Fibroblast of skin of left quadriceps (primary cell): ENCODE results near the gene KL.
A peak's percentile ranks its signal among the peaks of the same experiment; 100 is the strongest.

Experiments used
- DNase-seq, 2 experiments: peaks; one replicate each; pipeline ENCODE4 v3.0.0-alpha.2; 2013; ENCODE audit warnings: low read depth in 2 of 2

KL gene

GRCh38 chr13:33080972-33081590, 64.9 kb downstream of the KL start:
- no peak for DNase-seq

GRCh38 chr13:33081666-33082065, 65.4 kb downstream of the KL start:
- no peak for DNase-seq

- no peak for DNase-seq
Measured at GRCh38 chr13:33083054-33083453, 66.8 kb downstream of the KL start.

- DNase-seq = no peak
Measured at GRCh38 chr13:33087091-33087490, 70.9 kb downstream of the KL start.

- no peak for DNase-seq
Measured at GRCh38 chr13:33087790-33088189, 71.6 kb downstream of the KL start.

GRCh38 chr13:33089311-33089710, 73.1 kb downstream of the KL start:
- DNase-seq = no peak

- DNase-seq = no peak
Measured at GRCh38 chr13:33090755-33091414, 74.7 kb downstream of the KL start.

GRCh38 chr13:33091415-33091774, 75.2 kb downstream of the KL start:
- no peak for DNase-seq

- no peak for DNase-seq
Measured at GRCh38 chr13:33092073-33092987, 76.1 kb downstream of the KL start.

- DNase-seq = no peak
Measured at GRCh38 chr13:33096886-33097605, 80.8 kb downstream of the KL start.

- DNase-seq = no peak
Measured at GRCh38 chr13:33099860-33100259, 83.6 kb downstream of the KL start.

- peak; percentile 38 to 42 for DNase-seq
Measured at GRCh38 chr13:33100886-33101285, 84.7 kb downstream of the KL start.

- no peak for DNase-seq
Measured at GRCh38 chr13:33101835-33102234, 85.6 kb downstream of the KL start.

GRCh38 chr13:33103457-33103856, 87.2 kb downstream of the KL start:
- no peak for DNase-seq

- no peak for DNase-seq
Measured at GRCh38 chr13:33105387-33106005, 89.3 kb downstream of the KL start.

GRCh38 chr13:33106656-33107360, 90.6 kb downstream of the KL start:
- no peak for DNase-seq

GRCh38 chr13:33107361-33107760, 91.1 kb downstream of the KL start:
- DNase-seq = no peak

- peak in 1 of 2 experiments; percentile 32 for DNase-seq
Measured at GRCh38 chr13:33108620-33109019, 92.4 kb downstream of the KL start.

- no peak for DNase-seq
Measured at GRCh38 chr13:33109271-33109697, 93.1 kb downstream of the KL start.

- DNase-seq = no peak
Measured at GRCh38 chr13:33109801-33110200, 93.6 kb downstream of the KL start.

GRCh38 chr13:33110386-33110712, 94.1 kb downstream of the KL start:
- no peak for DNase-seq
